Breast epithelium (tissue), 4 donors: Measurements from ENCODE around the gene FPGS. TPM values are rescaled to one million over a fixed set of nuclear protein-coding genes. Genes with fewer than 3 reads are reported as not detected.

ENCODE experiments used
- DNase-seq, 2 donors: peaks; one replicate each; pipeline ENCODE4 v3.0.0-alpha.2; 2019; ENCODE audit warnings: low spot score in 2 of 2
- H3K27ac ChIP-seq, 2 donors: fragments of 200-600 bp; sonication (generic) in 1 of 2; one replicate each; pipeline ENCODE4 v1.5.1; 2016 to 2019; ENCODE audit warnings: mild to moderate bottlenecking in 1 of 2
- H3K27me3 ChIP-seq, 2 donors: fragments of 200-600 bp; sonication (generic) in 1 of 2; one replicate each; pipeline versions ENCODE4 v1.5.1 to v1.6.0; 2017 to 2019; ENCODE audit warnings: control low read depth in 1 of 2, mild to moderate bottlenecking in 1 of 2
- H3K36me3 ChIP-seq: fragments of 200-600 bp; one replicate; pipeline ENCODE4 v1.5.1; 2019
- H3K4me1 ChIP-seq, 2 donors: fragments of 200-600 bp; sonication (generic); one replicate each; pipeline ENCODE4 v1.5.1; 2016 to 2019; ENCODE audit warnings: control low read depth in 1 of 2
- H3K4me3 ChIP-seq, 3 donors: fragments of 200-600 bp; sonication (generic); 1 replicate in 2 of 3; 2 replicates in 1 of 3; pipeline ENCODE4 v1.5.1; 2016 to 2019; ENCODE audit warnings: mild to moderate bottlenecking in 3 of 3, moderate library complexity in 2 of 3
- H3K9me3 ChIP-seq, 2 donors: fragments of 200-600 bp; sonication (generic) in 1 of 2; one replicate each; pipeline ENCODE4 v1.5.1; 2016 to 2019; ENCODE audit warnings: control low read depth in 1 of 2
- CTCF ChIP-seq, 3 donors: fragments of 450-650 bp; IDR thresholded peaks; one replicate each; pipeline ENCODE4 v1.5.1; 2016 to 2017; ENCODE audit warnings: antibody characterized with exemption in 3 of 3, mild to moderate bottlenecking in 3 of 3, moderate library complexity in 3 of 3
- POLR2A ChIP-seq: fragments of 450-650 bp; IDR thresholded peaks from one replicate; pipeline ENCODE4 v1.6.1; 2016; ENCODE audit warnings: antibody characterized with exemption, mild to moderate bottlenecking, moderate library complexity
- POLR2AphosphoS5 ChIP-seq, 3 donors: sonication (generic); formaldehyde crosslinking; IDR thresholded peaks; one replicate each; pipeline ENCODE4 v1.6.1; 2017; ENCODE audit warnings: antibody characterized with exemption in 3 of 3
- intact Hi-C: fragments of 100-400 bp; cut with DNase I; formaldehyde crosslinking; loops from one replicate; pipeline ENCODE4 v1.15.1; 2023; ENCODE audit warnings: low total_unique reads
- total RNA-seq, 3 donors: library from RNA; depleted of rRNA; stranded (reverse); fragments of >200 nt; gene quantifications; one replicate each; pipeline ENCODE4 v1.1.0, GENCODE V29; 2016

Gene FPGS
- total RNA-seq, 3 donors from 2014 or later, result 56.3 to 108 (median 78.6) TPM

GRCh38 chr9:127813686-127814226, 11.1 kb downstream of the FPGS start:
- H3K4me3 ChIP-seq, result no peak overlapping the region
- no peaks in the 10 kb centered on the region for H3K27me3 ChIP-seq
- DNase-seq, result no peak
- no peaks in the 10 kb centered on the region for H3K9me3 ChIP-seq
- intact Hi-C loops, result loop anchor here (5.0 kb wide), 1 partner anchor 1134 kb away; the partner anchor contains the start of genes DOLK and NUP188
- no peak for TF ChIP-seq CTCF (IDR thresholded peaks at IDR 0.05)
- TF ChIP-seq POLR2A, result no peak
- no peak for TF ChIP-seq POLR2AphosphoS5 (IDR thresholded peaks at IDR 0.05)
- no peaks in the 10 kb centered on the region for H3K4me1 ChIP-seq
- H3K27ac ChIP-seq, result no peak overlapping the region
- H3K36me3 ChIP-seq, result peaks cover 10% of the 10 kb centered on the region

- no peak overlapping the region for H3K27ac ChIP-seq
- intact Hi-C loops, result loop anchor here (5.0 kb wide), 1 partner anchor 1132 kb away; the partner anchor contains the start of genes DOLK and NUP188
- DNase-seq, result no peak
- H3K27me3 ChIP-seq, result no peaks in the 10 kb centered on the region
- no peaks in the 10 kb centered on the region for H3K4me1 ChIP-seq
- no peaks in the 10 kb centered on the region for H3K9me3 ChIP-seq
- peaks cover 10% of the 10 kb centered on the region for H3K36me3 ChIP-seq
- TF ChIP-seq POLR2A (no peak), POLR2AphosphoS5 (IDR thresholded peaks at IDR 0.05) (no peak), CTCF (IDR thresholded peaks at IDR 0.05) (no peak)
- H3K4me3 ChIP-seq, result no peak overlapping the region
Measured at GRCh38 chr9:127814619-127815511, 12.2 kb downstream of the FPGS start.

GRCh38 chr9:127815512-127816361, 13.1 kb downstream of the FPGS start:
- intact Hi-C loops, result no loop called here
- Histone ChIP-seq H3K9me3 (no peaks in the 10 kb centered on the region), H3K27me3 (no peaks in the 10 kb centered on the region), H3K4me1 (no peaks in the 10 kb centered on the region), H3K27ac (no peak overlapping the region), H3K4me3 (no peak overlapping the region), H3K36me3 (peaks cover 10% of the 10 kb centered on the region)
- DNase-seq, result no peak
- TF ChIP-seq CTCF (IDR thresholded peaks at IDR 0.05), result no peak
- no peak for TF ChIP-seq POLR2AphosphoS5 (IDR thresholded peaks at IDR 0.05)
- no peak for TF ChIP-seq POLR2A

- Histone ChIP-seq H3K4me3 (no peak overlapping the region), H3K36me3 (peaks cover 10% of the 10 kb centered on the region), H3K27me3 (no peaks in the 10 kb centered on the region), H3K4me1 (no peaks in the 10 kb centered on the region), H3K9me3 (no peaks in the 10 kb centered on the region), H3K27ac (no peak overlapping the region)
- DNase-seq, result no peak
- intact Hi-C loops, result no loop called here
- no peak for TF ChIP-seq CTCF (IDR thresholded peaks at IDR 0.05)
- no peak for TF ChIP-seq POLR2AphosphoS5 (IDR thresholded peaks at IDR 0.05)
- no peak for TF ChIP-seq POLR2A
Measured at GRCh38 chr9:127816362-127816725, 13.7 kb downstream of the FPGS start.
